DND-41 (cell line): ENCODE data around the gene BTBD10.

Experiments
- EZH2 ChIP-seq: IDR thresholded peaks from 3 replicates; pipeline ENCODE4 v1.6.1; 2012; ENCODE audit warnings: borderline replicate concordance, low read depth, mild to moderate bottlenecking, moderate library complexity, low read length, inconsistent platforms; ENCODE audit not compliant: severe bottlenecking
- TF ChIP-seq, protein P1 (sequence below): IDR thresholded peaks from 2 replicates; pipeline ENCODE4 v1.5.1; 2012; ENCODE audit warnings: borderline replicate concordance, low read length, moderate library complexity, mild to moderate bottlenecking; ENCODE audit not compliant: poor library complexity, severe bottlenecking; ENCODE audit errors: extremely low read depth

DNA sequence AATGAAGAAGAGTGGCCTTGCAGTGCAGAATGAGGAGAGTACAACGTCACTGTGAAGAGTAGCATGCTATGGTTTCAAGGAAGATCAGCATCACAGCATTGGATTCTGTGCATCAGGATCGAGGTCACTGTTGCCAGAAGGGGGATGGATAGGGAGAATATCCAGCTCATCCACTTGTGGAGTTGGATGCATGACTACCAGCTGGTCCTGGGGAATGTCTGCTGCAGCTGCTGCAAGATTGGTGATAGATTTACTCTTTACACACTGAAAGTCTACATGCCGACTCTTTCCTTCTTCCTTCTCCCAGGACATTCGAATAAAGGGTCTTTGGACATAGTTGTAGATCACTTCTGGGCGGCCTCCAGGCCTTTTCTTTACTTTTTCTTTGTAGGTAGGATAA is 74.3 kb downstream of the BTBD10 start:
- TF ChIP-seq, protein P1, sequence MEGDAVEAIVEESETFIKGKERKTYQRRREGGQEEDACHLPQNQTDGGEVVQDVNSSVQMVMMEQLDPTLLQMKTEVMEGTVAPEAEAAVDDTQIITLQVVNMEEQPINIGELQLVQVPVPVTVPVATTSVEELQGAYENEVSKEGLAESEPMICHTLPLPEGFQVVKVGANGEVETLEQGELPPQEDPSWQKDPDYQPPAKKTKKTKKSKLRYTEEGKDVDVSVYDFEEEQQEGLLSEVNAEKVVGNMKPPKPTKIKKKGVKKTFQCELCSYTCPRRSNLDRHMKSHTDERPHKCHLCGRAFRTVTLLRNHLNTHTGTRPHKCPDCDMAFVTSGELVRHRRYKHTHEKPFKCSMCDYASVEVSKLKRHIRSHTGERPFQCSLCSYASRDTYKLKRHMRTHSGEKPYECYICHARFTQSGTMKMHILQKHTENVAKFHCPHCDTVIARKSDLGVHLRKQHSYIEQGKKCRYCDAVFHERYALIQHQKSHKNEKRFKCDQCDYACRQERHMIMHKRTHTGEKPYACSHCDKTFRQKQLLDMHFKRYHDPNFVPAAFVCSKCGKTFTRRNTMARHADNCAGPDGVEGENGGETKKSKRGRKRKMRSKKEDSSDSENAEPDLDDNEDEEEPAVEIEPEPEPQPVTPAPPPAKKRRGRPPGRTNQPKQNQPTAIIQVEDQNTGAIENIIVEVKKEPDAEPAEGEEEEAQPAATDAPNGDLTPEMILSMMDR, result no peak
- TF ChIP-seq EZH2, result no peak
